ENCODE measurements around the gene NEDD9.
A peak's percentile ranks its signal among the peaks of the same experiment; 100 is the strongest.

The NEDD9 gene

DNA sequence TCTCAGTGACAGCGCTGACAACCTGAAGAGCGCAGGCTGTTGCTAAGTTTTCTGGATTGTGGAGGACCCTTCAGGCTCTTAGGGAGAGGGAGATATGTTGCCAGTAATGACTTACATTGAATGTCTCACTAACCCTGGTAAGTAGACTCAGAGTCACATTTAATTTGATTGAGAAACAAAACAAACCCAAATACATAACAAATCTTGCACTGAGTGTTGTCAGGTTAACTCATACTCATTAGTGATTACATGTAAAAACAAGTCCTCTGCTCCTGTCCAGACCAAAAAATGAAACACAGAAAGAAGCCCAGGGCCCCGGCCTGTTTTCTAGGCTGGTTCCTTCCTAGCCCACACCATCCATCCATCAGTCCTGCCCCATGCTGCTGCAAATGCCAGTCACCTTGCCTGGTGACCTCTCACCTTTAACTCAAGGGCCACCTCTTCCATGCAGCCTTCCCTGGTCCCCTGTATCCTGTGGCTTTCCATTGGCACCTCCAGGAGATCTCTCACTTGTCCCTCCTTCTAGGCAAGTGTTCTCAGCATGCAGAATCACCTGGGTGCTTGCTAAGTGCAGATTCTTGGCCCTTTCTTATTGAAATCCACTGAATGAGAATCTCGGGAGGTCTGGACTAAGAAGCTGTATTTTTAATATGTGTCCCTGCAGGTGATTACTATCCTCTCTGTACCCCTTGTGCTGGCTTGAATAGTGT, 86.2 kb downstream of the NEDD9 start:
- DNase-seq, result no peak
- H3K4me3 ChIP-seq (ENCODE audit: low read depth, low read length), result no peak overlapping the region
- H3K27ac ChIP-seq, result no peak overlapping the region
- H3K27me3 ChIP-seq (ENCODE audit: insufficient read depth, low read depth, severe bottlenecking), result no peaks in the 10 kb centered on the region
- H3K36me3 ChIP-seq, result no peaks in the 10 kb centered on the region
- H3K9me3 ChIP-seq (ENCODE audit: severe bottlenecking), result no peaks in the 10 kb centered on the region
- TF ChIP-seq CTCF (IDR thresholded peaks at IDR 0.05; ENCODE audit: low read depth, low read length), result no peak

DNA sequence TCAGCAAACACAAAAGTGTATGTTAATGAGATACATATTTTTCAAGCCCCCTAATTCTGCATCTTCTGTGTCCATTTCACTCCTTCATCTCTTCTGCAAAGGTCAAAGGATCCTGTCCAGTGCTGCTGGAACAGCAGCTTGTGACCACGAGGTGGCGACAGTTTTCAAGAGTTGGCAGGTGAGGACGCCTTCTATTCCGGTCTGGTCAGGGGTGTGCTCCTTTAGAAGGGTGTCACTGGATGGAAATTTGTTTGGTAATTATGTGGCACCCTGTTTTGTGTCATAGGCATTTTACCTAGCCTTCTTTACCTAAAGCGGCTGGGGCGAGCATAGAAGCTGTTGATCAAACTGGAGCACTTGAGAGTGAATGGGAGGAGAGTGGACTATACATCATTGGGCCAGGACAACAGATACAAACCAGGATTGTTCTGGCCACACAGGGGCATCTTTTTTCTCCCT, 88.0 kb downstream of the NEDD9 start:
- Histone ChIP-seq H3K4me3 (ENCODE audit: low read depth, low read length) (no peak overlapping the region), H3K27me3 (ENCODE audit: insufficient read depth, low read depth, severe bottlenecking) (no peaks in the 10 kb centered on the region), H3K9me3 (ENCODE audit: severe bottlenecking) (no peaks in the 10 kb centered on the region), H3K36me3 (no peaks in the 10 kb centered on the region), H3K27ac (no peak overlapping the region)
- peak; percentile 89 for DNase-seq
- TF ChIP-seq CTCF (IDR thresholded peaks at IDR 0.05; ENCODE audit: low read depth, low read length), result peak; percentile 96

DNA sequence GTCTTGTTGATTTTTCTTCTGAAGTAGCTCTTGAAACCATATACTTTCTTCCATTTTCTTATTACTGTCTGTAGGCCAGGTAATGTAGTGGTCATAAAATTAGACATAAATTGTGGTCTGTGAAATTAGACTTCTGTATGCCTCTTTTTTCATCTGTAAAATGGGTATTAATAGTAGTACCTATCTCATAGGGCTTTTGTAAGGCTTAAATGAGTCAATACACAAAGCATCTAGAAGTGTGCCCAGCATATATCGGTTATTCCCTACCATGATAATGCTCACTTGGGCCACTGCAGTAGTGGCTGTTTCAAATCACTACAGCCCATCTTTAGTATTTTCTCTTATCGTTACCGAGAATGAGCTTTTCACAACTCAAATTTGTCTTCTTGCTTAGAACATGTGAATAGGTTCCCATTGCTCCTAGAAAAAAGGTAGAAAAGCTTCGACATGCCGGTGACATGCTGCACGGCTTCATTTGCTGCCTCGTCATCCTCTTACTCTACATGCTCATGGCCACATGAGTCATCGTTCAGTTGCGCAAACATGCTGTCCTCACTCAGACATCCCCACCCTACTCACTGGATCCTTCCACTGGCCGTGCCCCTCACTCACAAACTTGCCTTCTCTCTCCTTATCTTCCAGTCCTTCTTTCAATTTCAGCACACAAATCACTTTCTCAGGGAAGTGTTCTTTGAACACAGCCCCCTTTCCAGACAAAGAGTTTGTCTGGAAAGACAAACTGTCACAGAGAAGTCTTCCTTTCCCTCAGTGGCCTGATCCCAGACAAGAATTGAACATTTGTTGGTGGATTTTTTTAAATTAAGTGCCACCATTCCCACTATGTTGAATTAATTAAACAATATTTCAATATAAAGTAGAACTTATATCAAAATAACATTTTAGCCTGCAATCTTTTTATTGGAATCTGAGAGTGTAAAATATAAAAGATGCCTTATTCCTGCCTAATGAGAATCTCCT, 88.8 kb downstream of the NEDD9 start:
- no peak overlapping the region for H3K4me3 ChIP-seq (ENCODE audit: low read depth, low read length)
- TF ChIP-seq CTCF (IDR thresholded peaks at IDR 0.05; ENCODE audit: low read depth, low read length), result no peak
- no peak for DNase-seq

GRCh38 chr6:11142296-11143027, 90.0 kb downstream of the NEDD9 start:
- H3K27ac ChIP-seq, result no peak overlapping the region
- DNase-seq, result no peak
- no peaks in the 10 kb centered on the region for H3K9me3 ChIP-seq (ENCODE audit: severe bottlenecking)
- no peaks in the 10 kb centered on the region for H3K27me3 ChIP-seq (ENCODE audit: insufficient read depth, low read depth, severe bottlenecking)
- no peak for TF ChIP-seq CTCF (IDR thresholded peaks at IDR 0.05; ENCODE audit: low read depth, low read length)
- H3K4me3 ChIP-seq (ENCODE audit: low read depth, low read length), result no peak overlapping the region
- no peaks in the 10 kb centered on the region for H3K36me3 ChIP-seq

More for the DNA sequence above, 88.8 kb downstream of the NEDD9 start:
- H3K27me3 ChIP-seq (ENCODE audit: insufficient read depth, low read depth, severe bottlenecking), result no peaks in the 10 kb centered on the region
- no peaks in the 10 kb centered on the region for H3K36me3 ChIP-seq
- H3K9me3 ChIP-seq (ENCODE audit: severe bottlenecking), result no peaks in the 10 kb centered on the region
- H3K27ac ChIP-seq, result no peak overlapping the region

GRCh38 chr6:11141295-11141694, 91.2 kb downstream of the NEDD9 start:
- TF ChIP-seq CTCF (IDR thresholded peaks at IDR 0.05; ENCODE audit: low read depth, low read length), result no peak
- Histone ChIP-seq H3K27ac (no peak overlapping the region), H3K27me3 (ENCODE audit: insufficient read depth, low read depth, severe bottlenecking) (no peaks in the 10 kb centered on the region), H3K4me3 (ENCODE audit: low read depth, low read length) (no peak overlapping the region), H3K36me3 (peaks cover 6% of the 10 kb centered on the region), H3K9me3 (ENCODE audit: severe bottlenecking) (no peaks in the 10 kb centered on the region)
- DNase-seq, result no peak

Data from WERI-Rb-1 (cell line).